ENCODE measurements around the gene ACTN4.
A peak's percentile ranks its signal among the peaks of the same experiment; 100 is the strongest.
"Not testable (repeated sequence)": the region's sequence is repeated elsewhere in the genome, so short reads cannot be mapped to it uniquely, and the experiment has no call there.

The ACTN4 gene

DNA sequence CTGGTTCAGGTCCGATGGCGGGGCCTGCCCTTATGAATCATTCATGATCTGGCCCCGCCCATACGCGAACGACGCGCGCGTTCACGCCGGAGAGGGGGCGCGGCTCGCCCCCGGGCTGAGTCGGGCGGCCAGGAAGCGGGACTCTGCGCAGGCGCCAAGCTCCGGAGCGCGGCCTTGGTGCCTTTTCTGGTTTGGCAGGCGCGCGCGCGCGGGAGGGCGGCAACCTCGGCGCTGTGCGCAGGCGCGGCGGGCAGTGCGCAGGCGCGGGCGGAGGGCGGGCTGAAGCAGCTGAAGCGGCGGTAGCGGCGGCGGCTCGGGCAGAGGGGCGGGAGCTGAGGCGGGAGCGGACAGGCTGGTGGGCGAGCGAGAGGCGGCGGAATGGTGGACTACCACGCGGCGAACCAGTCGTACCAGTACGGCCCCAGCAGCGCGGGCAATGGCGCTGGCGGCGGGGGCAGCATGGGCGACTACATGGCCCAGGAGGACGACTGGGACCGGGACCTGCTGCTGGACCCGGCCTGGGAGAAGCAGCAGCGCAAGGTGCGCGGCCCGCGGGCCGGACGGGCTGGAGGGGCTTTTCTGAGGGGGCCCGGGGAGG lies at the start of gene ACTN4:
Gene ACTN4, plus strand, starts transcription at position 282 of the 598 bp plus-strand sequence. Its CDS starts 97 bp downstream, at position 379.
- peak; percentile 94 for DNase-seq (ENCODE audit: low spot score)

DNA sequence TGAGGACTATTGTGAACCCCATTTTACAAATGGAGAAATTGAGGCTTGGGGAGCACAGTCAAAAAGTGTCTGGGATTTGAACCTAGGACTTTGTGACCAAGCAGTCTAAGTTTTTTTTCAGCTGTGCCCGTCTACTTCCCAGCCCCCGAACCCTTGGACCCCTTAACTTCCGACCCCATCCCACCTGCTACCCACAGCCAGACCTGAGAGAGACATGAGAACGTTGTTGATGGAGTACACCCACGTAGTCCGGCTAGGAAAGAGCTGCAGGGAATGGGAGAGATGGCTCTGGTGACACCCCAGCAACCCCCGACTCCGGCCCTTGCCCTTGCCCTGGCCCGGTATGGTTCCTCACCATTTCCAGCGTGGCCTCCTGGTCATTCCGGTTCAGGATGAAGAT lies 47.7 kb upstream of the ACTN4 start:
- no peak for DNase-seq (ENCODE audit: low spot score)

DNA sequence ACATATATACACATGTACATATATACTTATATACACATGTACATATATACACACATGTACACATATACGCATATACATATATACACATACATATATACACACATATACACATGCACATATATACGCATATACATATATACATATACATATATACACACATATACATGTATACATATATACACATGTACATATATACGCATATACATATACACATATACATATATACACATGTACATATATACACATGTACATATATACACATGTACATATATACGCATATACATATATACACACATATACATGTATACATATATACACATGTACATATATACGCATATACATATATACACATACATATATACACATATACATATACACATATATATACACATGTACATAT lies 44.6 kb upstream of the ACTN4 start:
- not testable (repeated sequence) for DNase-seq (ENCODE audit: low spot score)

DNA sequence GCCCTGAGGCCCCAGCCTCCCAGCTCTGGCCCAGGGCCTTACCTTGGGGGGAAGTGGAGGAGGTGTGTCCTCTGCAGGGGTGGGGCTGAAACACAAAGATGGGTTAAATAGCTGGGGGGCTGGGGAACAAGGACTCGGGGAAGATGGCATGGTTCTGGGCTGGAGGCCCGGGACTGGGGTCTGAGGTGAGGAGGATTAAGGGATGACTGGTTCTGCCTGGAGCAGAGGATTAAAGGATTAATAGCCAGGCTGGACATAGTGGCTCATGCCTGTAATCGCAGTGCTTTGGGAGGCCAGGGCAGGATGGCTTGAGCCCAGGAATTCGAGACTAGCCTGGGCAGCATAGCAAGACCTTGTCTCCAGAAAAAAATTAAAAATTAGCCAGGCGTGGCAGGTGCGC lies 41.3 kb upstream of the ACTN4 start:
- no peak for DNase-seq (ENCODE audit: low spot score)

DNA sequence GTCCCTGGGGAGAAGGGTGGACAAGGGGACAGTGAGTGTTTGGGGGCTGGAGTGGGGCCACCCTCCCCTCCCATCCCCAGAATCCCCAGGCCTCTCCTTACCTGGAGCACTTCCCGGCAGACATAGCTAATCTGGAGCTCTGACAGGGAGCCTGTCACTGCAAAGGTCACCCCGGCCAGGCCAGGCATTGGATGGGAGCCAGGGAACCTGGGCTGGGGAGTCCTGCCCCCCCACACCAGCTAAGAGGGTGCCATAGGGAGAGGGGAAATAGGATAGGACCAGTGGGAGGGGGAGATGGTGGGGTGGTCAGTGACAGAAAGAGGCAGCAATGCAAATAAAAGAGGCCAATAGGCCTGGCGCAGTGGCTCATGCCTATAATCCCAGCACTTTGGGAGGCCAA lies 33.2 kb upstream of the ACTN4 start:
- no peak for DNase-seq (ENCODE audit: low spot score)

DNA sequence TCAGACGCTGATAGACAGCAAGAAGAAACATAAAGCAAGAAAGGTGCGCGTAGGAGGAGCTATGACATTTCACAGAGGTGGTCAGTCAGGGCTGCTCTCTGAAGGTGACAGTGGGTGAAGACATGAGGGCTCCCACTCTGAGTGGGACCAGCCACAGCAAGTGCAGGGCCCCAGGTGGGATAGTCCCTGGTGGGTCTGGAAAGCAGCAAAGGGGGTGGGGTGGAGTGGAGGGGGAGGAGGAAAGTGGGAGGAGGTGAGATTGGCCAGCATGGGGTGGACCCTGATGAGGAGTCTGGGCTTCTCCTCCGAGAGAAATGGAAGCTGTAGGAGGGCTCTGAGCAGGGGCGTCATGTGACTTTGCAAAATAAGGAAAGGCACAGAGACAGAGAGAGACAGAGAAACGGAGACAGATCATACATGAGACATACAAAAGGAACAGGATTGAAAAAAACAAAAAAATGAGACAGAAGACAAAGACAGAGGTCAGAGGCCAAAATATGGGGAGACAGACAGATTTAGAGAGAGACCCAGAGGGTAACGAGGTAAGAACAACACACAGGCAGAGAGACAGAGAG lies 32.4 kb upstream of the ACTN4 start:
- DNase-seq (ENCODE audit: low spot score), result no peak

DNA sequence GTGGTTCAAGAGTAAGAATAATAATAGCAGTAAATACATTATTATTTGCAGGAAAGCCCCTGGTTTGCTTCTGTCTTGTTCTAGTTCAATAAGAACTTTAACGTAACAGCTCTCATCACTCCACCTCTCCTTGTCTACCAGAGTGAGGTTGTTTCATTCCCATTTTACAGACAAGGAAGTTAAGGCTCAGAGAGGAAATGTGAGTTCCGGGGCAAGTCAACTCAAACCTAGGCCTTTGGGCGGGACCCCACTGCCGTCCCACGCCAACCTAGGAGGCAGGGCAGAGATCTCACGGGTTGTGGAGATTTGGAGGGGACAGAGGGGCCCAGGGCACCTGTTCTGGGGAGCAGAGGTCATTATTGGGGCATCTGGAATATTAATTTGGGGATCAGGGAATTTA lies 31.2 kb upstream of the ACTN4 start:
- no peak for DNase-seq (ENCODE audit: low spot score)

DNA sequence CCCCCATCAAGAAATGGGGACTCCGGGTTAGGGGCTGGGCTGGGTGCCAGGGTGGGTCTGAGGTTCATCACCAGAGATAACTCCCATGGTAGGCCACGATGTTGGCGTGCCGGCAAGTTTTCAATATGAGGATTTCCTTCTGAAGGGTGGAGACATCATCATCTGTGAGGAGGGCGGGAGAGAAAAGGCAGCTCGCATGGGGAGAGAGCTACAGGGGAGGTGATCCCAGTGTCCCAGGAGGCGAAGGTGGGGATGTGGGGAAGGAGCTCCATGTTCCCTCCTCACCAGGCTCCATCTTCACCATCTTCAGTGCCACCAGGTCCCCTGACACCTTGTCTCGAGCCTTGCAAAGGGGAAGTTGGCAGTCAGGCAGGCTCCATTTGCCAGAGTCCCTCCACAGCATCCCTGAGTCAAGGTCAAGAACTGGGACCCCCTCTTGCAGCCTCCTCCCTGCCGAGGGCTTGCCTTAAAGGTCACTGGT lies 30.1 kb upstream of the ACTN4 start:
- DNase-seq (ENCODE audit: low spot score), result no peak

DNA sequence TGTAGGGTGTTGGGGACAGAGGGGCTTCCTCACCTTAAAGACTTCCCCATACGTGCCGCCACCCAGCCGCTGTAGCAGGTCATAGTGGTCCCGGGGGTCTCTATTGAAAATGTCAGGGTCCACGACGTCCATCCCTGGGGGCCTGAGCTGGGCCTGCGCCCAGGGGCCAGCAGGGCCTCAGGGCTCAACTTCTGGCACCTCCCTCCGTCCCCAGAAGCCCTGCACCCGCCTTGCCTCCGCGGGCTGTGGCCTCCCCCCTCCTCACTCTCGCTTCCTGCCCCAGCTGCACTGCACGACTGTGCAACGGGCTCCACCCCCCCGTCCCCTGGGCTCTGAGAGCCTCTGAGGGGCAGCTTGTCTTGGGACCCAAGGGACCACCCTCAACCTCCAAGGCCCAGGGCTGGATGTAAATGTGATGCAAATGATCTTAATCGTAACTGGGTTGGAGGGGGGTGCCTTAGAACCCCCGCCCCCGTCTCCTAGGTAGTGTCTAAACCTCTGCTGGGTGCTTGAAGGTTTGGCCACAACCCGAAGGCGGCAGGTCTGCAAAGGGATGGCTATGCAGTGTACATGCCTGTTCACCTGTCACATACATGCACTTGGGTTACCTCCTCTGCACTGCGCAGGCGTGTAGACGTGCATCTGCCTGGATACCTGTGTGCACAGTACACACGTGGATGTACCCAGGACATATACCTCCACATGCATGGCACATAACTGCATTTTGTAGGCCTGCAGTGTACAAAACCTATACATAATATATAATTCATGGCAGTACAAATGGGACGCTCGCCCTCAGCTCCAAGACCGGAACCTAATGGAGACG lies 29.5 kb upstream of the ACTN4 start, which contains the start of gene MAP4K1:
Gene MAP4K1, minus strand, starts transcription at position 190 of the 826 bp plus-strand sequence. Its CDS starts 58 bp downstream, at position 132.
- DNase-seq (ENCODE audit: low spot score), result peak; percentile 41

DNA sequence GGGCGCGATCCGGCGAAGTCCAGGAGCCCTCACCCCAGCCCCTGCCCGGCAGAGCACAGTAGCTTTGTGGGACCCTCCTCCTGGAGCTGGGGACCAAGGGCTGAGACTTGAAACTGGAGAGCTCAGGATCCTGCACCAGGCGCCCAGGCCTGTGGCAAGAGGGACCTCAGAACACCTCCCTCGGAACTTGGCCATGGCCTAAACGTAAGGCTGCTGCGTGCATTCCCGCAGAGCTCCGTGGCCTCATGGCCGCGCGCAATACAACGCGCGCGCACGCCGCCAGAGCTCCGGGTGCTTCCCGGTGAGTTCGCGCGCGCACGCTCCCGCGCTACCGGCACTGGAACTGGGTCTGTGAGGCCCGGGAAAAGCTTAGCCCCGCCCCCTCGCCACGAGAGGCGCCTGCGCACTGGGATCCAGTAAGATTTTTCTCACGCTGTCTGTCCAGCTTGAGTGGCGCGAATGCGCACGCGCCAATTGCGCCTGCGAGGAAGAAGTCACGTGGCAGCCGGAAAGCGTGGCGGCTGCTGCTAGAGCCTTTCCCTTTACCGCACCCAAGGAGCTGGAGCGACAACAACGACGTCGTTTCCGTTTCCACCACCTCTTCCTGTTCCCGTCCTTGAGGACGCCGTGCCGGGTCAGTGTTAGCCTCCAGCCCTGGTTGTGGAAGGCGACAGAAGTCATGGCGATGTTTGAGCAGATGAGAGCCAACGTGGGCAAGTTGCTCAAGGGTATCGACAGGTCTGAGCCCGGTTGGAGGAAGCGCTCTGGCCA lies 28.7 kb upstream of the ACTN4 start, which contains the start of gene EIF3K:
Gene EIF3K, plus strand, starts transcription at position 599 of the 771 bp plus-strand sequence. Its CDS starts 81 bp downstream, at position 680.
- peak; percentile 99 for DNase-seq (ENCODE audit: low spot score)

DNA sequence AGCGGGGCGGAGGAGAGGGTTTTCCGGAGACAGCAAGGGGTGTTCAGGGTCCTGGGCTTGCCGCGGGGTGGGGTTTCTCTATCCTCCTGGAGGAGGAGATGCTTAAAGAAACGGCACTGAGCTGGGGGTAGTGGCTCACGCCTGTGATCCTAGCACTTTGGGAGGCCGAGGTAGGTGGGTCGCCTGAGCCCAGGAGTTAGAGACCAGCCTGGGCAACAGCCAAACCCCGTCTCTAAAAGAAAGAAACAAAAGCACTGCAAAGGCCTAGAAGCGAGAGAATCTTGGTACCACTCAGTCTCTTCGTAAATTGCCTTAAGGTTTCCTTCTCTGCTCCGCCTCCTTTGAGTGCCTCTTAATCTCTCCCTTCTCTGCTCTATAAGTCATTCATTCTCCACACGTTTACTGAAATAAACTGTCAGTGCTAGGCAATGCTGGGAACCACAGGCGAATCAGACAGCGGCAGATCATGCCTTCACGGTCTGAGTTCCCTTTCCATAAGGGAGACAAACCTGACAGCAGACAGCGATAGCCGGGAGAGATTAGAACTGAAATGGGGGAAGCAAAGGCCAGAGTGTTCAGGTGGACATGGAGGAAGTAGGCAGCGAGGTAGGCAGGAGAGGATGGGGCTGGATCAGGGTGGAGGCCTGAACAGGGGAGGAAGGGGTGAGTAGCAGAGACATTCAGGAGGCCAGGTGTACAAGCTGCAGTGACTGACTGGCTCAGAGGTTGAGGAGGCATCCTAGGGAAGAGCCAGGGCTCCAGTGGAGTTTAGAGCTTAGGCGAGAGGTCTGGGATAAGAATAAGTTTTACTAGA lies 27.9 kb upstream of the ACTN4 start:
- DNase-seq (ENCODE audit: low spot score), result no peak

DNA sequence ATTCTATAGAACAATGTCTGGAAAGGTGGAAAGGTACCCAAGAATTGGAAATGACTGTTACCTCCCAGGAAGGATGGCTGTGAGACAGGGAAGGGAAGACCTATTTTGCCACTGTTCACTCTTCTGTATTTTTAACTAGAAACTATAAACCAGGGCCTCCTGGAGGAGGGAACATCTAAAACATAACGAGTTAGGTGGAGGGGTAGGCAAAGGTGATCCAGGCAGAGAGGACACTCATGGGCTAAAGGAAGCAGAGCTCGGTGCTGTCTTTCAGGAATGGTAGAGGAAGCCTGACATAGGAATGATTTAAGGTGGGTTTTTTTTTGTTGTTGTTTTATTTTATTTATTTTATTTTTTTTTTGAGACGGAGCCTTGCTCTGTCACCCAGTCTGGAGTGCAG lies 22.6 kb upstream of the ACTN4 start:
- no peak for DNase-seq (ENCODE audit: low spot score)

DNA sequence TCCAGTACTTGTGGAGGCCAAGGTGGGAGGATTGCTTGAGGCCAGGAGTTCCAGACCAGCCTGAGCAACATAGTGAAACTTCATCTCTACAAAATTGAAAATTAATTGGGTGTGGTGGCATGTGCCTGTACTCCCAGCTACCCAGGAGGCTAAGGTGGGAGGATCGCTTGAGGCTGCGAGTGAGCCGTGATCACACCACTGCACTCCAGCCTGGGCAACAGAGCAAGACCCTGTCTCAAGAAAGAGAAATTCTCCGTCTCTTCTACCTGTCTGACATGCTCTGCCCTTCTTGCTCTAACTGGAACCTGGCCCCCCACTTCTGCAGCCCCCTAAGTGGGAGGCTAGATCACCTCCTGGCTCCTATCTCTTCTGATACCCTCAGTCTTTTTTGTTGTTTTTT lies 21.0 kb upstream of the ACTN4 start:
- no peak for DNase-seq (ENCODE audit: low spot score)

DNA sequence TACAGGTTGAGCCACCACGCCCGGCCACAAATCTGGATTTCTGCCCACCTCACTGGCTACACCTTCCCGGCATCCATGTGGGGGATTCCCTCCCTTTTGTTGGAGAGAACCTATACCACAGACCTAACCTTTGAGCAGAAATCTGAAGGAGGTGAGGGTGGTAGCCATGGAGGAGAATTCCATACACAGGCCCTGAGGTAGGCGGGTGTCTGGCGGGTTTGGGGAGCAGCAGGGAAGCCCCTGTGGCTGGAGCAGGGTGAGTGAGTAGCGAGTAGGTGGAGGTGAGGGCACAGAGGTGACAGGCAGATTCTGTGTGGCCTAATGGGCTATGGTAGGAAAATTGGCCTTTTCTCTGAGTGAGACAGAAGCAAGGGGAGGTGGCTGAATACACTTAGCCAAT lies 17.9 kb upstream of the ACTN4 start:
- DNase-seq (ENCODE audit: low spot score), result no peak

DNA sequence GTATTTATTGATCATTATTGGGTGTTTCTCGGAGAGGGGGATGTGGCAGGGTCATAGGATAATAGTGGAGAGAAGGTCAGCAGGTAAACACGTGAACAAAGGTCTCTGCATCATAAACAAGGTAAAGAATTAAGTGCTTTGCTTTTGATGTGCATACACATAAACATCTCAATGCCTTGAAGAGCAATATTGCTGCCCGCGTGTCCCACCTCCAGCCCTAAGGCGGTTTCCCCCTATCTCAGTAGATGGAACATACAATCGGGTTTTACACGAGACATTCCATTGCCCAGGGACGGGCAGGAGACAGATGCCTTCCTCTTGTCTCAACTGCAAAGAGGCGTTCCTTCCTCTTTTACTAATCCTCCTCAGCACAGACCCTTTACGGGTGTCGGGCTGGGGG lies 16.1 kb upstream of the ACTN4 start:
- DNase-seq (ENCODE audit: low spot score), result not testable (repeated sequence)

DNA sequence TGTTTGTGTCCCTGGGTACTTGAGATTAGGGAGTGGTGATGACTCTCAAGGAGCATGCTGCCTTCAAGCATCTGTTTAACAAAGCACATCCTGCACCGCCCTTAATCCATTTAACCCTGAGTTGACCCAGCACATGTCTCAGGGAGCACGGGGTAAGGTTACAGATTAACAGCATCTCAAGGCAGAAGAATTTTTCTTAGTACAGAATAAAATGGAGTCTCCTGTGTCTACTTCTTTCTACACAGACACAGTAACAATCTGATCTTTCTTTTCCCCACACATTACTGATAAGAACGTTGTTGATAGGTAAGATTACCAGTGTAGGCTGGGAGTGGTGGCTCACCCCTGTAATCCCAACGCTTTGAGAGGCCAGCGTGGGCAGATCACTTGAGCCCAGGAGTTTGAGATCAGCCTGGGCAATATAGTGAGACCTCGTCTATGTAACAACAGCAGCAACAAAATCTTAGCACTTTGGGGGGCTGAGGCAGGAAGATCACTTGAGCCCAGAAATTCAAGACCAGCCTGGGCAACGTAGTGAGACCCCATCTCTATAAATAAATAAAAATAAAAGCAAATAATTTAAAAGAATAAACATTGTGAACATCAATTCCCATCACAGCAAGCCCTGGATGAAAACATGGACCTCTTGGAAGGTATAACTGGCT lies 15.5 kb upstream of the ACTN4 start:
- not testable (repeated sequence) for DNase-seq (ENCODE audit: low spot score)

DNA sequence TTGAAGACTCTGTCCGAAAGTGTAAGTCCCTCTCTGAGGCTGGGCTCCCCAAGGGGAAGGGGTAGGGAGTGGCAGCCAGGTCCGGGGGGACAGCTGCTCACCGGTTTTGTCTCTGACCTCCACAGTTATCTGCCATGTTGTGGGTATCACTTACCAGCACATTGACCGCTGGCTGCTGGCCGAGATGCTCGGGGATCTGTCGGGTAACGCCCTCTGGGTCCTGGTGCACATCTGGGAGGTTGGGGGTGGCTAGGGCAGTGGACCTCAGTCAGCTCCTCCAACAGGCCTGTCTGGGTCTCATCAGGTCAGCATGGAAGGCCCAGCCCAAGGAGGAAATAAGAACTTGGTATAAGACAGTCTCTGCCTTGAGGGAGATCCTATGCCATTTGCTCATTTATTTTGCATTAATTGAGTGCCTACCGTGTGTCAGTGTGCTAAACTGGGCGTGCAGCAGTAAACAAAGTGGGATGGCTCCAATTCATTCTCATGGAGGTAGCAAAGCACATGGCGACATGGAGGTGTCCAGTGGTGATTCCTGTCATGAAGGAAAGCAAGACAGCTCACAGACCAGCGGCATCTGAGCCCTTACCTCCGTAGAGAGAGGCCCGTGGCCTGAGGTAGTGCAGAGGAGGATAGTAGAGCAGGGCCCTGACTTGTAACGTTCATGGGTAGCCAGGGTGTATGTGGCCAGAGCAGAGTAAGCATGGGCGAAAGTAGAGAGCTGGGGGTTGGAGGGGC lies 14.8 kb upstream of the ACTN4 start:
- no peak for DNase-seq (ENCODE audit: low spot score)

DNA sequence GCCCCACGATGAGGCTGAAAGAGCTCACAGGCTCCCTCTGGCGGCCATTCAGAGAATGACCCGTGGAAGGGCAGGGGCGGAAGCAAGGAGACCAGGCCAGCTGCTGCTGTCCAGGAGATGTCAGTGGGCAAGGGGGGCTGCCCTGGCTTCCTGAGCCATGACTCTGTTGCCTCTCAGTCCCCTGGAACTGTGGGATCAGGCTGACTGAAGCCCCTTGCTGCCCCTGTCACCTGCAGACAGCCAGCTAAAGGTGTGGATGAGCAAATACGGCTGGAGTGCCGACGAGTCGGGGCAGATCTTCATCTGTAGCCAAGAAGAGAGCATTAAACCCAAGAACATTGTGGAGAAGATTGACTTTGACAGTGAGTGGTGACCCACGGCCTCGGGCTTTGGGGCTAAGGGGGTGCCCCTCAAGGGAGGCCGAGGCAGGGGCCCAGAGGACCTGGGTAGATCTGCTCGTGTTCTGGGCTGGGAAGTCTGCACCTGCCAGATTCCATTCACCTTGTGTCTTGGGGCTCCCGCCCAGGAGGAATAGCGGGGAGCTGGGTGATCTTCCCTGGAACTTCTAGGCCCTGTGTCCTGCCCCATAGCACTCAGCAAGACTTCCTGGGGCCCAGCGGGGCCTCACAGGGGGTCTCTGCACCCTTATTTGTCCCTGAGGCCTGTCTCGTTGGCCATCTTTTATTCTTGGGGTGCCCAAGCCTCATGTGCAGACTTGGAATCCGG lies 12.5 kb upstream of the ACTN4 start:
- DNase-seq (ENCODE audit: low spot score), result peak; percentile 77
